COLO829 (cell line): ENCODE results near the gene LRRC26.

Experiments used
- DNase-seq: peaks from one replicate; pipeline ENCODE4 v3.0.0; 2012; ENCODE audit warnings: low spot score

The LRRC26 gene

GRCh38 chr9:137169896-137170358 lies at the start of gene LRRC26:
Gene LRRC26, minus strand, starts transcription at chr9:137170051. Its CDS starts 108 bp downstream, at chr9:137169943.
- no peak for DNase-seq

- peak; percentile 89 for DNase-seq
These were observed 49.0 kb upstream of the LRRC26 start for GRCh38 chr9:137218754-137219271.

- no peak for DNase-seq
These were observed 48.4 kb upstream of the LRRC26 start for GRCh38 chr9:137218212-137218753.

GRCh38 chr9:137217276-137218211 lies 47.7 kb upstream of the LRRC26 start:
- DNase-seq: peak; percentile 94

- DNase-seq: no peak
These were observed 46.5 kb upstream of the LRRC26 start for GRCh38 chr9:137216188-137216965.

GRCh38 chr9:137215196-137215986 lies 45.5 kb upstream of the LRRC26 start:
- DNase-seq: no peak

- no peak for DNase-seq
These were observed 44.8 kb upstream of the LRRC26 start for GRCh38 chr9:137214620-137215019.

GRCh38 chr9:137213160-137214060 lies 43.6 kb upstream of the LRRC26 start:
- DNase-seq: no peak

GRCh38 chr9:137212520-137212919 lies 42.7 kb upstream of the LRRC26 start:
- DNase-seq: no peak

GRCh38 chr9:137211532-137211931 lies 41.7 kb upstream of the LRRC26 start:
- DNase-seq: no peak

- DNase-seq: no peak
These were observed 36.8 kb upstream of the LRRC26 start for GRCh38 chr9:137206602-137207001.

- peak; percentile 95 for DNase-seq
These were observed 35.5 kb upstream of the LRRC26 start, which contains the start of the genes NDOR1 and TMEM203 for GRCh38 chr9:137205126-137206069. Gene NDOR1, plus strand, starts transcription at chr9:137205700. Its CDS starts 78 bp downstream, at chr9:137205778. Gene TMEM203, minus strand, starts transcription at chr9:137205648. Its CDS starts 234 bp downstream, at chr9:137205414.

- no peak for DNase-seq
These were observed 34.9 kb upstream of the LRRC26 start for GRCh38 chr9:137204731-137205125.

- no peak for DNase-seq
These were observed 33.1 kb upstream of the LRRC26 start for GRCh38 chr9:137202966-137203365.

- no peak for DNase-seq
These were observed 31.5 kb upstream of the LRRC26 start for GRCh38 chr9:137201205-137201868.

GRCh38 chr9:137200311-137201204 lies 30.7 kb upstream of the LRRC26 start, which contains the start of gene TPRN:
Gene TPRN, minus strand, starts transcription at chr9:137200741. Its CDS starts 30 bp downstream, at chr9:137200711.
- DNase-seq: peak; percentile 100

- DNase-seq: no peak
These were observed 29.7 kb upstream of the LRRC26 start for GRCh38 chr9:137199411-137200121.
